WTC11 (cell line): ENCODE data around the gene INPP4A. TPM values are rescaled to one million over a fixed set of nuclear protein-coding genes. Genes with fewer than 3 reads are reported as not detected.

ENCODE experiments used
- ATAC-seq: fragments of 200-7000 bp; cut with Tn5 transposase; 2 replicates; pipeline ENCODE4 v1.10.0; 2021; ENCODE audit warnings: mild to moderate bottlenecking, moderate library complexity
- CTCF ChIA-PET: fragments of 300-600 bp; sonication (Branson Sonifier 250); formaldehyde crosslinking; loops from one replicate; lab custom pipeline; 2021; ENCODE audit warnings: antibody characterized with exemption; lab: Charles Lee
- POLR2A ChIA-PET: fragments of 350-600 bp; sonication (Branson Sonifier 250); formaldehyde crosslinking; loops from one replicate; lab custom pipeline; 2021; ENCODE audit warnings: antibody characterized with exemption; lab: Charles Lee
- DNase-seq: peaks from one replicate; pipeline ENCODE4 v3.0.0; 2021; ENCODE audit warnings: low spot score
- H3K27ac Mint-ChIP-seq: 2 replicates; pipeline ENCODE4 v1.8.0; 2021; ENCODE audit warnings: mixed read lengths
- H3K27me3 Mint-ChIP-seq: 2 replicates; pipeline ENCODE4 v1.8.0; 2021; ENCODE audit warnings: low read depth, mild to moderate bottlenecking, moderate library complexity, mixed read lengths
- H3K36me3 Mint-ChIP-seq: 2 replicates; pipeline ENCODE4 v1.8.0; 2021; ENCODE audit warnings: mixed read lengths
- H3K4me1 Mint-ChIP-seq: 2 replicates; pipeline ENCODE4 v1.8.0; 2022; ENCODE audit warnings: mixed read lengths
- H3K4me3 Mint-ChIP-seq: 2 replicates; pipeline ENCODE4 v1.8.0; 2021; ENCODE audit warnings: mild to moderate bottlenecking, moderate library complexity, mixed read lengths
- H3K9me3 Mint-ChIP-seq: 2 replicates; pipeline ENCODE4 v1.8.0; 2021; ENCODE audit warnings: mixed read lengths
- AR ChIP-seq: fragments of 250-450 bp; sonication (Bioruptor Pico); IDR thresholded peaks from 2 replicates; pipeline ENCODE4 v1.9.0; 2021; ENCODE audit warnings: mild to moderate bottlenecking
- E2F1 ChIP-seq: sonication (generic); formaldehyde crosslinking; IDR thresholded peaks from 2 replicates; pipeline ENCODE4 v1.8.0; 2022; ENCODE audit warnings: mild to moderate bottlenecking, missing genetic modification reagents
- FOXP1 ChIP-seq: sonication (generic); formaldehyde crosslinking; IDR thresholded peaks from 2 replicates; pipeline ENCODE4 v1.8.0; 2022; ENCODE audit warnings: missing genetic modification reagents, mild to moderate bottlenecking, moderate library complexity, borderline replicate concordance
- GABPB1 ChIP-seq: sonication (generic); formaldehyde crosslinking; IDR thresholded peaks from 2 replicates; pipeline ENCODE4 v1.8.1; 2023; ENCODE audit warnings: mild to moderate bottlenecking, missing genetic modification reagents
- GTF2I ChIP-seq: fragments of 250-450 bp; sonication (Bioruptor Pico); conservative IDR thresholded peaks from 2 replicates; pipeline ENCODE4 v1.4.0; 2021; ENCODE audit warnings: mild to moderate bottlenecking
- KAT7 ChIP-seq: sonication (generic); formaldehyde crosslinking; IDR thresholded peaks from 2 replicates; pipeline ENCODE4 v1.8.1; 2023; ENCODE audit warnings: missing genetic modification reagents, mild to moderate bottlenecking, borderline replicate concordance
- NFATC4 ChIP-seq: fragments of 250-450 bp; sonication (Bioruptor Pico); IDR thresholded peaks from 2 replicates; pipeline ENCODE4 v1.9.0; 2021; ENCODE audit warnings: mild to moderate bottlenecking
- NFYB ChIP-seq: sonication (generic); formaldehyde crosslinking; conservative IDR thresholded peaks from 2 replicates; pipeline ENCODE4 v1.8.0; 2022; ENCODE audit warnings: low read depth, missing genetic modification reagents
- NR1H2 ChIP-seq: sonication (generic); formaldehyde crosslinking; IDR thresholded peaks from 2 replicates; pipeline ENCODE4 v1.9.0; 2021; ENCODE audit warnings: mild to moderate bottlenecking, moderate library complexity, missing genetic modification reagents
- RELA ChIP-seq: sonication (generic); formaldehyde crosslinking; IDR thresholded peaks from 2 replicates; pipeline ENCODE4 v1.8.1; 2022; ENCODE audit warnings: missing genetic modification reagents, mild to moderate bottlenecking, borderline replicate concordance
- RORB ChIP-seq: fragments of 250-450 bp; sonication (Bioruptor Pico); IDR thresholded peaks from 2 replicates; pipeline ENCODE4 v1.9.0; 2021; ENCODE audit warnings: mild to moderate bottlenecking
- SMAD4 ChIP-seq: sonication (generic); formaldehyde crosslinking; IDR thresholded peaks from 2 replicates; pipeline ENCODE4 v1.8.0; 2022; ENCODE audit warnings: mild to moderate bottlenecking, missing genetic modification reagents
- SP1 ChIP-seq: sonication (generic); formaldehyde crosslinking; conservative IDR thresholded peaks from 2 replicates; pipeline ENCODE4 v1.8.1; 2022; ENCODE audit warnings: missing genetic modification reagents
- STAT6 ChIP-seq: sonication (generic); formaldehyde crosslinking; conservative IDR thresholded peaks from 2 replicates; pipeline ENCODE4 v1.8.1; 2023; ENCODE audit warnings: mild to moderate bottlenecking, low read depth, missing genetic modification reagents, moderate library complexity
- TCF7 ChIP-seq: sonication (generic); formaldehyde crosslinking; IDR thresholded peaks from 2 replicates; pipeline ENCODE4 v1.8.0; 2022; ENCODE audit warnings: mild to moderate bottlenecking, low read depth, missing genetic modification reagents, moderate library complexity
- TEAD4 ChIP-seq: sonication (generic); formaldehyde crosslinking; IDR thresholded peaks from 2 replicates; pipeline ENCODE4 v1.8.0; 2022; ENCODE audit warnings: mild to moderate bottlenecking, missing genetic modification reagents
- USF1 ChIP-seq: sonication (generic); formaldehyde crosslinking; IDR thresholded peaks from 2 replicates; pipeline ENCODE4 v1.8.0; 2022; ENCODE audit warnings: mild to moderate bottlenecking, missing genetic modification reagents
- ZBTB21 ChIP-seq: sonication (generic); formaldehyde crosslinking; IDR thresholded peaks from 2 replicates; pipeline ENCODE4 v1.8.1; 2023; ENCODE audit warnings: mild to moderate bottlenecking, missing genetic modification reagents, borderline replicate concordance
- ZNF138 ChIP-seq: sonication (generic); formaldehyde crosslinking; conservative IDR thresholded peaks from 2 replicates; pipeline ENCODE4 v1.8.1; 2022; ENCODE audit warnings: mild to moderate bottlenecking, moderate library complexity, missing genetic modification reagents
- ZNF532 ChIP-seq: fragments of 250-450 bp; sonication (Bioruptor Pico); IDR thresholded peaks from 2 replicates; pipeline ENCODE4 v1.9.0; 2021; ENCODE audit warnings: mild to moderate bottlenecking, borderline replicate concordance
- total RNA-seq: library from RNA; stranded (reverse); gene quantifications from 3 replicates; pipeline ENCODE4 v1.2.3, GENCODE V29; 2021

Gene INPP4A
- total RNA-seq, 1 experiment from 2014 or later: 38.3 TPM

- no peaks in the 10 kb centered on the region for H3K9me3 Mint-ChIP-seq
- H3K27me3 Mint-ChIP-seq: no peaks in the 10 kb centered on the region
- POLR2A ChIA-PET: no interaction called here
- no peak for TF ChIP-seq GABPB1
- no peak for TF ChIP-seq KAT7 (CRISPR knock-in tag)
- TF ChIP-seq NR1H2: no peak
- no peak for TF ChIP-seq ZNF532 (CRISPR knock-in tag)
- no peak for TF ChIP-seq NFATC4 (CRISPR knock-in tag)
- TF ChIP-seq SMAD4 (CRISPR knock-in tag): no peak
- TF ChIP-seq RORB (CRISPR knock-in tag): no peak
- TF ChIP-seq STAT6 (CRISPR knock-in tag): no peak
- no peak for TF ChIP-seq GTF2I (CRISPR knock-in tag)
- no peak for TF ChIP-seq SP1 (CRISPR knock-in tag)
- no peak for TF ChIP-seq USF1
- TF ChIP-seq E2F1: no peak
- TF ChIP-seq TCF7 (CRISPR knock-in tag): no peak
- no peak for TF ChIP-seq NFYB (CRISPR knock-in tag)
- TF ChIP-seq ZBTB21 (CRISPR knock-in tag): no peak
- no peak for TF ChIP-seq AR (CRISPR knock-in tag)
- TF ChIP-seq ZNF138 (CRISPR knock-in tag): no peak
- TF ChIP-seq FOXP1 (CRISPR knock-in tag): no peak
- TF ChIP-seq RELA (CRISPR knock-in tag): no peak
- no peak for TF ChIP-seq TEAD4 (CRISPR knock-in tag)
- H3K36me3 Mint-ChIP-seq: peaks cover 4% of the 10 kb centered on the region; the same call in 1 of the 2 replicates
- no peak for DNase-seq
- CTCF ChIA-PET: no interaction called here
- no peak overlapping the region for H3K4me3 Mint-ChIP-seq
- no peak for ATAC-seq
- H3K4me1 Mint-ChIP-seq: peaks cover 57% of the 10 kb centered on the region
- H3K27ac Mint-ChIP-seq: no peak overlapping the region
Measured at GRCh38 chr2:98459496-98460175, 15.0 kb downstream of the INPP4A start.
